ENCODE results near the gene EEF1G. TPM values are rescaled to one million over a fixed set of nuclear protein-coding genes. Genes with fewer than 3 reads are reported as not detected.
"Not testable (repeated sequence)": the region's sequence is repeated elsewhere in the genome, so short reads cannot be mapped to it uniquely, and the experiment has no call there.

The EEF1G gene
- polyA plus RNA-seq, 1 donor from 2014 or later = 1,555 TPM

GRCh38 chr11:62566247-62566646, 7.4 kb downstream of the EEF1G start:
- H3K36me3 ChIP-seq (ENCODE audit: insufficient read depth, low read length) = peaks cover 4% of the 10 kb centered on the region
- no peak overlapping the region for H3K4me2 ChIP-seq (ENCODE audit: low read length)
- no peaks in the 10 kb centered on the region for H3K9me2 ChIP-seq (ENCODE audit: insufficient read depth, low read length)
- no peaks in the 10 kb centered on the region for H4K20me1 ChIP-seq (ENCODE audit: insufficient read depth)
- TF ChIP-seq EP300 (conservative IDR thresholded peaks at IDR 0.05; ENCODE audit: poor library complexity, severe bottlenecking) (no peak), CTCF (IDR thresholded peaks at IDR 0.05; ENCODE audit: poor library complexity, severe bottlenecking) (no peak), TAF1 (IDR thresholded peaks at IDR 0.05; ENCODE audit: low read depth) (no peak), SMC3 (conservative IDR thresholded peaks at IDR 0.05; ENCODE audit: poor library complexity) (no peak), RAD21 (conservative IDR thresholded peaks at IDR 0.05) (no peak), POLR2AphosphoS5 (IDR thresholded peaks at IDR 0.05) (no peak), EZH2 (IDR thresholded peaks at IDR 0.05; ENCODE audit: borderline replicate concordance, insufficient read depth, low read length, poor library complexity, severe bottlenecking) (no peak), MXI1 (conservative IDR thresholded peaks at IDR 0.05; ENCODE audit: poor library complexity, severe bottlenecking) (no peak), REST (IDR thresholded peaks at IDR 0.05; ENCODE audit: borderline replicate concordance) (no peak)
- no peaks in the 10 kb centered on the region for H3K9me3 ChIP-seq (ENCODE audit: low read length)
- H3K27ac ChIP-seq (ENCODE audit: low read length) = no peak overlapping the region
- H3K9ac ChIP-seq (ENCODE audit: low read length) = no peak overlapping the region
- peaks cover 12% of the 10 kb centered on the region for H3K79me2 ChIP-seq (replicated peaks; ENCODE audit: insufficient read depth, low read length)
- H2AFZ ChIP-seq (ENCODE audit: low read depth, low read length) = no peak overlapping the region
- H3F3A ChIP-seq (ENCODE audit: insufficient read depth, low read length, poor library complexity, severe bottlenecking) = no peaks in the 10 kb centered on the region
- H3K4me3 ChIP-seq (ENCODE audit: low read length) = no peak overlapping the region
- no peaks in the 10 kb centered on the region for H3K27me3 ChIP-seq (ENCODE audit: insufficient read depth, low read depth, low read length)

GRCh38 chr11:62565100-62565802, 8.4 kb downstream of the EEF1G start:
- Histone ChIP-seq H3K27me3 (ENCODE audit: insufficient read depth, low read depth, low read length) (no peaks in the 10 kb centered on the region), H3K9ac (ENCODE audit: low read length) (no peak overlapping the region), H3K27ac (ENCODE audit: low read length) (no peak overlapping the region), H4K20me1 (ENCODE audit: insufficient read depth) (no peaks in the 10 kb centered on the region), H2AFZ (ENCODE audit: low read depth, low read length) (no peak overlapping the region), H3K4me2 (ENCODE audit: low read length) (no peak overlapping the region), H3K79me2 (replicated peaks; ENCODE audit: insufficient read depth, low read length) (peaks cover 7% of the 10 kb centered on the region), H3K36me3 (ENCODE audit: insufficient read depth, low read length) (peaks cover 4% of the 10 kb centered on the region), H3F3A (ENCODE audit: insufficient read depth, low read length, poor library complexity, severe bottlenecking) (no peaks in the 10 kb centered on the region), H3K9me2 (ENCODE audit: insufficient read depth, low read length) (no peaks in the 10 kb centered on the region), H3K9me3 (ENCODE audit: low read length) (no peaks in the 10 kb centered on the region), H3K4me3 (ENCODE audit: low read length) (no peak overlapping the region)
- TF ChIP-seq CTCF (IDR thresholded peaks at IDR 0.05; ENCODE audit: poor library complexity, severe bottlenecking) (no peak), SMC3 (conservative IDR thresholded peaks at IDR 0.05; ENCODE audit: poor library complexity) (no peak), REST (IDR thresholded peaks at IDR 0.05; ENCODE audit: borderline replicate concordance) (no peak), EP300 (conservative IDR thresholded peaks at IDR 0.05; ENCODE audit: poor library complexity, severe bottlenecking) (no peak), POLR2AphosphoS5 (IDR thresholded peaks at IDR 0.05) (no peak)

GRCh38 chr11:62561677-62562230, 11.9 kb downstream of the EEF1G start:
- H3K79me2 ChIP-seq (replicated peaks; ENCODE audit: insufficient read depth, low read length); H4K20me1 ChIP-seq (ENCODE audit: insufficient read depth): not testable (repeated sequence)

More at GRCh38 chr11:62561677-62562230, 11.9 kb downstream of the EEF1G start:
- H3K4me3 ChIP-seq (ENCODE audit: low read length); H3K27ac ChIP-seq (ENCODE audit: low read length); H3F3A ChIP-seq (ENCODE audit: insufficient read depth, low read length, poor library complexity, severe bottlenecking); H3K9me2 ChIP-seq (ENCODE audit: insufficient read depth, low read length); H3K36me3 ChIP-seq (ENCODE audit: insufficient read depth, low read length); H3K27me3 ChIP-seq (ENCODE audit: insufficient read depth, low read depth, low read length); H3K4me2 ChIP-seq (ENCODE audit: low read length); H2AFZ ChIP-seq (ENCODE audit: low read depth, low read length); H3K9ac ChIP-seq (ENCODE audit: low read length); H3K9me3 ChIP-seq (ENCODE audit: low read length): not testable (repeated sequence)

Data from neural cell (in vitro differentiated cells).